Chondrocyte (in vitro differentiated cells): ENCODE results near the gene KLK5. TPM values are rescaled to one million over a fixed set of nuclear protein-coding genes. Genes with fewer than 3 reads are reported as not detected.

ENCODE experiments used
- DNase-seq: peaks from one replicate; pipeline ENCODE4 v3.0.0; 2021; ENCODE audit warnings: mixed read lengths, low spot score
- H3K27ac Mint-ChIP-seq: one replicate; pipeline ENCODE4 v1.8.0; 2021; ENCODE audit warnings: mild to moderate bottlenecking, moderate library complexity, mixed read lengths; ENCODE audit not compliant: unreplicated experiment
- H3K27me3 Mint-ChIP-seq: 2 replicates; pipeline ENCODE4 v1.8.0; 2021; ENCODE audit warnings: low read depth, mixed read lengths
- H3K36me3 Mint-ChIP-seq: 2 replicates; pipeline ENCODE4 v1.8.0; 2021; ENCODE audit warnings: low read depth, mixed read lengths
- H3K4me1 Mint-ChIP-seq: 2 replicates; pipeline ENCODE4 v1.8.0; 2021; ENCODE audit warnings: low read depth, mild to moderate bottlenecking, mixed read lengths
- H3K4me3 Mint-ChIP-seq: one replicate; pipeline ENCODE4 v1.8.0; 2021; ENCODE audit warnings: mild to moderate bottlenecking, moderate library complexity, mixed read lengths; ENCODE audit not compliant: unreplicated experiment
- H3K9me3 Mint-ChIP-seq: 2 replicates; pipeline ENCODE4 v1.8.0; 2021; ENCODE audit warnings: low read depth, mixed read lengths
- total RNA-seq: library from RNA; stranded (reverse); gene quantifications from 3 replicates; pipeline ENCODE4 v1.2.1, GENCODE V29; 2021
- TF ChIP-seq, protein P1 (sequence below): fragments of 200-600 bp; sonication (generic); IDR thresholded peaks from 2 replicates; pipeline ENCODE4 v1.5.0; 2021; ENCODE audit warnings: antibody characterized with exemption, mild to moderate bottlenecking, moderate library complexity

Gene KLK5
- total RNA-seq, 1 donor from 2014 or later: 0.42 TPM

DNA sequence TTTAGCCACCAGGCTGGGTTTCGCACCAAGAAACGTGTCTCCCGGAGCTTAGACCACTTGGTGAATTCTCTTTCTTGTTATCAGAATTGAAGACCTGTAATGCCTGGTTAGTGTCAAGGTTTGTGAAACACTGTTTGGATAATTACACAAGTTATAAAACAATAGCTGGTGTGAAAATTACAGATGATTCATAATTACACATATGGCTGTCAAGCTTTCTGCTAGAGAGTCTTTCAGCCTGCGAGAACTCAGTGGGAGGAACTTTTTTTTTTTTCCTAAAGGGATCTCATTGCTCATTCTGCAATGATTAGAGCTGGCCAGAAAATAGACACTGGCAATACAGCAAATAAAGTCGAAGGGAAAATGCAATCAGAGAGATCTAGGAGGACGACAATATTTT lies 28.3 kb downstream of the KLK5 start:
- H3K4me3 Mint-ChIP-seq: no peak overlapping the region
- H3K36me3 Mint-ChIP-seq: no peaks in the 10 kb centered on the region
- DNase-seq: no peak
- TF ChIP-seq, protein P1, sequence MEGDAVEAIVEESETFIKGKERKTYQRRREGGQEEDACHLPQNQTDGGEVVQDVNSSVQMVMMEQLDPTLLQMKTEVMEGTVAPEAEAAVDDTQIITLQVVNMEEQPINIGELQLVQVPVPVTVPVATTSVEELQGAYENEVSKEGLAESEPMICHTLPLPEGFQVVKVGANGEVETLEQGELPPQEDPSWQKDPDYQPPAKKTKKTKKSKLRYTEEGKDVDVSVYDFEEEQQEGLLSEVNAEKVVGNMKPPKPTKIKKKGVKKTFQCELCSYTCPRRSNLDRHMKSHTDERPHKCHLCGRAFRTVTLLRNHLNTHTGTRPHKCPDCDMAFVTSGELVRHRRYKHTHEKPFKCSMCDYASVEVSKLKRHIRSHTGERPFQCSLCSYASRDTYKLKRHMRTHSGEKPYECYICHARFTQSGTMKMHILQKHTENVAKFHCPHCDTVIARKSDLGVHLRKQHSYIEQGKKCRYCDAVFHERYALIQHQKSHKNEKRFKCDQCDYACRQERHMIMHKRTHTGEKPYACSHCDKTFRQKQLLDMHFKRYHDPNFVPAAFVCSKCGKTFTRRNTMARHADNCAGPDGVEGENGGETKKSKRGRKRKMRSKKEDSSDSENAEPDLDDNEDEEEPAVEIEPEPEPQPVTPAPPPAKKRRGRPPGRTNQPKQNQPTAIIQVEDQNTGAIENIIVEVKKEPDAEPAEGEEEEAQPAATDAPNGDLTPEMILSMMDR: no peak
- H3K27me3 Mint-ChIP-seq: peaks cover 31% of the 10 kb centered on the region
- H3K4me1 Mint-ChIP-seq: no peaks in the 10 kb centered on the region
- no peak overlapping the region for H3K27ac Mint-ChIP-seq
- H3K9me3 Mint-ChIP-seq: no peaks in the 10 kb centered on the region

DNA sequence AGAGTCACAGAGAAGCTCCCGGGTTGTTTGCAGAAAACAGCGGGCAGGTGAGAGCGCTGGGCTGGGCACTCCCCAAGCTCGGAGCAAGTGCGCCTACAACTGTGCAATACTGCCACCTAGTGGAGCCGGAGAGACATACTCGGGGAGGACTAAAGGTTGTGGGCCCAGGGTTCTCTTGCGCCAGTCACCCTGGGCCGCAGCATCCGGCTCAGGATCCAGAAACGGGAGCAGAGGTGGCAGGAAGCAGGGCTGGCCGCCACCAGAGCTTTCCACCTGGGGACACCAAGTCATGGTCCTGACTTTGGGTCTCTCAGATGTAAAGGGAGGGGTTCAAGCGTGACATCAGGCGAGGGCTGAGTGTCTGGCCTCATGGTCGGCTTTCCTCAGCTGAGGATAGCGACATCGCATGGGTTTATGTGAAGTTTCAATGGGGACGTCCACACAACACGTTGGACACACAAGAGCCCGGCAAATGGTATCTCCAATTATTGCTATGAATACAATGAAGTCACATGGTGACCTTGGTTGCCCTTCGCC lies 30.5 kb downstream of the KLK5 start:
- H3K9me3 Mint-ChIP-seq: no peaks in the 10 kb centered on the region
- no peak for DNase-seq
- no peak overlapping the region for H3K27ac Mint-ChIP-seq
- no peaks in the 10 kb centered on the region for H3K36me3 Mint-ChIP-seq
- peaks cover 35% of the 10 kb centered on the region for H3K27me3 Mint-ChIP-seq
- TF ChIP-seq, protein P1: peak; percentile 90
- H3K4me3 Mint-ChIP-seq: no peak overlapping the region
- no peaks in the 10 kb centered on the region for H3K4me1 Mint-ChIP-seq

DNA sequence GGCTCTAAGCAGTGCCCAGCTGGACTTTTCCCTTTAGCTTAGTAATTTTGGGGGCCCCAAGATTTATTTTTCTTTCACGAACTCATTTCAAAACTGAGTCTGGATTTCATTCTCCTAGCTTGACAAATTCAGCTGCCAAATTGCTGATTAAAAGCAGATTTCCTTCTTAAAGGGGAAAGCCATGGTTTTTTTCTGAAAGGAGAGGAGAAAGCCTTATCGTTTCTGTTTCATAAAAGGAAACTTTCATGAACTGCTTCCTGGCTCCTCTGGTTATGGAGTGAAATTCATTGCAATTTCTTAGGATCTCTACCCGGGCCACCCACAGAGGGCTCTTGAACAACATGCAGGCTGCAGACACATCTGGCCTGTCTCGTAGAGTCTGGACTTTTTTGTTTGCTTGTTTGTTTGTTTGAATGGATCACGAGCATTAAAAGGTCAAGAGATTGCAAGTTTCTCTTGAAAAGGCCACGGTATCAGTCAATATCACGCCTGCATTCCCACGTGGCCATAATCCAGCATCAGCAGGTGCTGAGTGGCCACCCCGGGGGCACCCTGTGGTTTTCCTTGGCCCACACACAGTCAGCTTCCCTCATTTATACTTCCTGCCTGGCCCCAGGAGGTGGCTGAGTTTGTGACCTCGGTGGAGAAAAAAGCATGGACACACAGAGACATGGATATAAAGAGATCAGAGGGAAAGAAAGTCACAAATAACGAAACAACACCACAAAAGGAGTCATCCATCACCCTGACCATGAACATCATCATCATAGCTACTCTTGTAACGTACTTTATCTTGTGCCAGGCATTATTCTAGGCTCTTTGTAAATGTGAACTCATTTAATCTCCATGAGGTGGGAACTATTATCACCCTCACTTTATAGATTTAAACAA lies 31.2 kb downstream of the KLK5 start:
- H3K27ac Mint-ChIP-seq: no peak overlapping the region
- no peak overlapping the region for H3K4me3 Mint-ChIP-seq

DNA sequence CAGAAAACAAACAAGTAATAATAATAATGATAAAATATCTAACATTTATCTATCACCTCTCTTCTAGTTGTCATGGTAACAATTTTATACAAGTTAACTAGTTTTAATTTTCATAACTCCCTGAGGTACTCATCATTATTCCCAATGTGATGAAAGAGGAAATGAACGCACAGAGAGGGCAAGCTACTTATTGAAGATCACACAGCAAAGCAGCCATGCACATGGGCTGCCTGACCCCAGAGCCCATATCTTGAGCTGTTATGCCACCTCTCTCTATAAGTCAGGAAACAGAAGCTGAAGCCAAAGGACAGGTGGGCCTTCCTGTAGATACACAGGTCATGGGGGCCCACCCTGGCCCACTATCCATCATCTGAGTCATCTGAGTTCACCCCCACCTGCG lies 36.8 kb downstream of the KLK5 start:
- Mint-ChIP-seq H3K4me1 (no peaks in the 10 kb centered on the region), H3K9me3 (no peaks in the 10 kb centered on the region), H3K36me3 (no peaks in the 10 kb centered on the region), H3K4me3 (no peak overlapping the region), H3K27ac (no peak overlapping the region), H3K27me3 (peaks cover 38% of the 10 kb centered on the region)
- DNase-seq: no peak
- TF ChIP-seq, protein P1: no peak

More for the DNA sequence above, 31.2 kb downstream of the KLK5 start:
- Mint-ChIP-seq H3K27me3 (peaks cover 37% of the 10 kb centered on the region), H3K9me3 (no peaks in the 10 kb centered on the region), H3K36me3 (no peaks in the 10 kb centered on the region), H3K4me1 (no peaks in the 10 kb centered on the region)
- no peak for DNase-seq
- TF ChIP-seq, protein P1: no peak

DNA sequence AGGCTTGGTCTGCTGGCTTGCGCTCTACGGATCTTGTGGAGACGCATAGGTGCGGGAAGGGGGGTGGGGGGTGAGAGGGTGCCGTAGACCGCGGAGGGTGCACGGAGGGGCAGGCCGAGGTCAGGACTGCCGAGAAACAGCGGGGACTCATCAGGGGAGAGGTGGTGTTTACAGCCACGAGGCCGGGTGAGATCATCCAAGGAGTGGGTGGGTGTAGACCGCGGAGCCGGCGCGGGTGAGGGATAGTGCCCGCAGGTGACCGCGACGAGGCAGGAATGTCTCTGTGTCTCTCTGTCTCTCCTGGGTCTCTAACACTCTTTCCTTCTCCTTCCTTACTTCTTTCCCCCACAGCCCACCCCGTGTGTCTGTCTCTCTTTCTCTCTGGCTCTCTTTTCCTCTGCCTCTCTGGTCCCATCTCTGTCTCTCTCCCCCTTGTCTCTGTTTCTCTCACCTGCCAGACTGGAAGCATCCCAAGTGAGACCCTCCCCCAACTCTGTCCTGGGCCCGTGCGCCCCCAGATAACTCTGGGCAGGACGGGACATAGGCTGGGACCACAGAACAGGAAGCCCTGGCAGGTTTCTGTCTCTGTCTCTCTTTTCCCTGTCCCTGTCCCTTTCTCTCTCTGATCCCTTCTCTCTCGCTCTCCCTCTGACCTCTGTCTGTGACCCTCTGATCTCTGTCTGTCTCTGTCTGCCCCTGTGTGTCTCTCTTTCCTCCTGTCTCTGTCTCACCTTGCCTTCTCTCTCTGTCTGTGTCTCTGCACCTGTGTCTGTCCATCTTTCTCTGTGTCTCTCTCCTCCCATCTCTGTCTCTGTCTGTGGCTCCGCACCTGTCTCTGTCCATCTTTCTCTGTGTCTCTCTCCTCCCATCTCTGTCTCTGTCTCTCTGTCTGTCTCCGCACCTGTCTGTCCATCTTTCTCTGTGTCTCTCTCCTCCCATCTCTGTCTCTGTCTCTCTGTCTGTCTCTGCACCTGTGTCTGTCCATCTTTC lies 39.8 kb downstream of the KLK5 start:
- Mint-ChIP-seq H3K36me3 (no peaks in the 10 kb centered on the region), H3K27me3 (peaks cover 45% of the 10 kb centered on the region), H3K9me3 (no peaks in the 10 kb centered on the region), H3K27ac (no peak overlapping the region), H3K4me3 (no peak overlapping the region), H3K4me1 (peaks cover 4% of the 10 kb centered on the region)
- TF ChIP-seq, protein P1: no peak
- DNase-seq: no peak
